ENCODE measurements around the gene SUPT20HL2. TPM values are rescaled to one million over a fixed set of nuclear protein-coding genes. Genes with fewer than 3 reads are reported as not detected.

SUPT20HL2 gene
- total and polyA plus RNA-seq, 10 of the 15 experiments (the other 5 are each of a cell fraction or from before 2014, with no cell fraction given): not detected

DNA sequence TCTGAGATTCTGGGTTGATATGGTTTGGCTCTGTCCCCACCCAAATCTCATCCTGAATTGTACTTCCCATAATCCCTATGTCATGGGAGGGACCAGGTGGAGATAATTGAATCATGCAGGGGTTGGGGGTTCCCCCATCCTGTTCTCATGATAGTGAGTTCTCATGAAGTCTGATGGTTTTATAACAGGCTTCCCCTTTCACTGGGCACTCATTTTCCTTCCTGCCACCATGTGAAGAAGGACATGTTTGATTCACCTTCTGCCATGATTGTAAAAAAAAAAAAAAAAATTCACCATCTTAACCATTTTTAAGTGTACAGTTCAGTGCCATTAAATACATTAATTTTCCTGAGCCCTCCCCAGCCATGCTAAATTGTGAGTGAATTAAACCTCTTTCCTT lies 42.6 kb downstream of the SUPT20HL2 start:
- Histone ChIP-seq H3K4me3 (no peak overlapping the region), H3K36me3 (ENCODE audit: control insufficient read depth in 2 of 2, insufficient read depth in 2 of 2, low read length in 1 of 2) (no peaks in the 10 kb centered on the region), H2AFZ (ENCODE audit: control insufficient read depth, low read depth, low read length) (no peak overlapping the region), H3K27ac (ENCODE audit: control insufficient read depth, insufficient read depth) (no peak overlapping the region), H3K4me1 (ENCODE audit: control insufficient read depth, insufficient read depth, low read length) (no peaks in the 10 kb centered on the region), H3K27me3 (replicated peaks in 1 of 2; ENCODE audit: control insufficient read depth in 2 of 2, insufficient read depth in 2 of 2, low read length in 1 of 2) (no peaks in the 10 kb centered on the region), H3K79me2 (ENCODE audit: control insufficient read depth, insufficient read depth, low read length) (no peaks in the 10 kb centered on the region), H3K9ac (ENCODE audit: control insufficient read depth, insufficient read depth, low read length) (no peak overlapping the region), H3K4me2 (ENCODE audit: control insufficient read depth, insufficient read depth) (no peak overlapping the region), H4K20me1 (ENCODE audit: control insufficient read depth, insufficient read depth) (no peaks in the 10 kb centered on the region), H3K9me3 (replicated peaks; ENCODE audit: control insufficient read depth, insufficient read depth, low read length) (no peaks in the 10 kb centered on the region; the same call in 2 of the 3 replicates)
- in situ Hi-C loops (cut with MboI): no loop called here
- ChIA-PET CTCF (no interaction called here), POLR2A (no interaction called here), RAD21 (ENCODE audit: unreplicated experiment) (no interaction called here), SMC1A (ENCODE audit: uncharacterized antibody, unreplicated experiment) (interaction anchor here (0.6 kb wide), 1 partner anchor 1913 kb away, joined by 3 read pairs; no protein-coding TSS in a partner anchor)
- BruUV-seq (replicated peaks): no TSS peak
- no peak for FAIRE-seq
- no peak for ATAC-seq
- DNase-seq (ENCODE audit: low read depth, low spot score): no peak
- intact Hi-C loops (cut with micrococcal nuclease; ENCODE audit: unreplicated experiment): no loop called here
- no peak for TF ChIP-seq CBX5 (IDR thresholded peaks at IDR 0.05; ENCODE audit: low read depth)
- TF ChIP-seq ZNF384 (IDR thresholded peaks at IDR 0.05; ENCODE audit: borderline replicate concordance, low read depth, low read length): no peak
- TF ChIP-seq CBX3 (IDR thresholded peaks at IDR 0.05; ENCODE audit: borderline replicate concordance, low read depth): no peak
- TF ChIP-seq BCL11A (IDR thresholded peaks at IDR 0.05; ENCODE audit: low read depth, low read length): no peak

DNA sequence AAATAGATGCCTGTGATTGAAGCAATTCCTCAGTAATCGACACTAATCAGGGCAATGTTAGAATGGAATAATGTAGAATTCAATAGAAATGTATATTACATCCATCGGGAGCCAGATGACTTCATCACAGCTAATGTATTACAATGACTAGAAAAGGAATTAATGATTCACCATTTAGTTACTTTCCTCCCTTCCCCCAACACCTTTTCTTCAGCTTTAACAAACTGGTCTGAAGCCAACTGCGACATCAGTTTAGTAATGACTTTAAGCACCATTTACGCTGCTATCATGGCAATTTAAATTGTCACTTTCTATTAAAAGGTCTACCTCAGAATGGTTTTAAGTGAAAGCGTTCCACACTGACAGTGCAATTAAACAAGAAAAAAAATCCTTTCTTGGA lies 45.1 kb downstream of the SUPT20HL2 start:
- Histone ChIP-seq H3K36me3 (ENCODE audit: control insufficient read depth in 2 of 2, insufficient read depth in 2 of 2, low read length in 1 of 2) (no peaks in the 10 kb centered on the region), H3K4me3 (no peak overlapping the region), H3K9me3 (replicated peaks; ENCODE audit: control insufficient read depth, insufficient read depth, low read length) (no peaks in the 10 kb centered on the region; the same call in 2 of the 3 replicates), H3K4me1 (ENCODE audit: control insufficient read depth, insufficient read depth, low read length) (no peaks in the 10 kb centered on the region), H2AFZ (ENCODE audit: control insufficient read depth, low read depth, low read length) (no peak overlapping the region), H3K9ac (ENCODE audit: control insufficient read depth, insufficient read depth, low read length) (no peak overlapping the region), H4K20me1 (ENCODE audit: control insufficient read depth, insufficient read depth) (no peaks in the 10 kb centered on the region), H3K27me3 (replicated peaks in 1 of 2; ENCODE audit: control insufficient read depth in 2 of 2, insufficient read depth in 2 of 2, low read length in 1 of 2) (no peaks in the 10 kb centered on the region), H3K27ac (ENCODE audit: control insufficient read depth, insufficient read depth) (no peak overlapping the region), H3K4me2 (ENCODE audit: control insufficient read depth, insufficient read depth) (no peak overlapping the region), H3K79me2 (ENCODE audit: control insufficient read depth, insufficient read depth, low read length) (no peaks in the 10 kb centered on the region)
- CTCF ChIA-PET: interaction anchor here (1.6 kb wide), 1 partner anchor 10 kb away, joined by 7 read pairs; no protein-coding TSS in a partner anchor
- BruUV-seq (replicated peaks): no TSS peak
- DNase-seq (ENCODE audit: low read depth, low spot score) (no peak), ATAC-seq (no peak), FAIRE-seq (no peak)
- intact Hi-C loops (cut with micrococcal nuclease; ENCODE audit: unreplicated experiment) (loop anchor here (10.0 kb wide), 1 partner anchor 296 kb away; no protein-coding TSS in a partner anchor), in situ Hi-C loops (cut with MboI) (no loop called here)
- POLR2A ChIA-PET: no interaction called here
- RAD21 ChIA-PET (ENCODE audit: unreplicated experiment): no interaction called here
- SMC1A ChIA-PET (ENCODE audit: uncharacterized antibody, unreplicated experiment): interaction anchor here (0.9 kb wide), 1 partner anchor 9 kb away, joined by 3 read pairs; no protein-coding TSS in a partner anchor
- 57% methylated on average over 5 of the region's 5 CpGs for WGBS (ENCODE audit: insufficient coverage, insufficient replicate concordance, low lambda C conversion rate, missing lambda C conversion rate)
- no peak for TF ChIP-seq PRDM15 (CRISPR knock-in tag; IDR thresholded peaks at IDR 0.05)
- TF ChIP-seq TCF7 (IDR thresholded peaks at IDR 0.05; ENCODE audit: borderline replicate concordance): no peak
- no peak for TF ChIP-seq RBBP5 (conservative IDR thresholded peaks at IDR 0.05)
- no peak for TF ChIP-seq NR2C2 (IDR thresholded peaks at IDR 0.05; ENCODE audit: borderline replicate concordance, control insufficient read depth, insufficient read length, low read depth)
- TF ChIP-seq SMARCA5 (IDR thresholded peaks at IDR 0.05): no peak
- TF ChIP-seq MYB (IDR thresholded peaks at IDR 0.05; ENCODE audit: borderline replicate concordance, low read depth, low read length): no peak
- TF ChIP-seq BCLAF1 (IDR thresholded peaks at IDR 0.05): no peak
- TF ChIP-seq CBX5 (IDR thresholded peaks at IDR 0.05; ENCODE audit: low read depth): no peak
- TF ChIP-seq FOXM1 (IDR thresholded peaks at IDR 0.05; ENCODE audit: low read depth, low read length): no peak
- no peak for TF ChIP-seq TARDBP (IDR thresholded peaks at IDR 0.05; ENCODE audit: borderline replicate concordance)
- TF ChIP-seq BCL11A (IDR thresholded peaks at IDR 0.05; ENCODE audit: low read depth, low read length): no peak
